Measurements from ENCODE around the gene C1QTNF8.
"Not testable (repeated sequence)": the region's sequence is repeated elsewhere in the genome, so short reads cannot be mapped to it uniquely, and the experiment has no call there.

Gene C1QTNF8

GRCh38 chr16:1095450-1096168 lies 435 bp downstream of the C1QTNF8 start:
- DNase-seq (ENCODE audit: extremely low read depth in 1 of 2, low read depth in 1 of 2): no peak

GRCh38 chr16:1094601-1095449 lies 1.2 kb downstream of the C1QTNF8 start:
- DNase-seq (ENCODE audit: extremely low read depth in 1 of 2, low read depth in 1 of 2): no peak

GRCh38 chr16:1094124-1094479 lies 1.9 kb downstream of the C1QTNF8 start:
- no peak for DNase-seq (ENCODE audit: extremely low read depth in 1 of 2, low read depth in 1 of 2)

GRCh38 chr16:1093284-1094123 lies 2.5 kb downstream of the C1QTNF8 start:
- DNase-seq (ENCODE audit: extremely low read depth in 1 of 2, low read depth in 1 of 2): no peak

- DNase-seq (ENCODE audit: extremely low read depth in 1 of 2, low read depth in 1 of 2): not testable (repeated sequence)
These were observed 3.3 kb downstream of the C1QTNF8 start for GRCh38 chr16:1092685-1093283.

- DNase-seq (ENCODE audit: extremely low read depth in 1 of 2, low read depth in 1 of 2): no peak
These were observed 4.0 kb downstream of the C1QTNF8 start for GRCh38 chr16:1091992-1092552.

- DNase-seq (ENCODE audit: extremely low read depth in 1 of 2, low read depth in 1 of 2): no peak
These were observed 5.1 kb downstream of the C1QTNF8 start for GRCh38 chr16:1090620-1091587.

GRCh38 chr16:1089822-1090619 lies 6.0 kb downstream of the C1QTNF8 start:
- DNase-seq (ENCODE audit: extremely low read depth in 1 of 2, low read depth in 1 of 2): no peak

- DNase-seq (ENCODE audit: extremely low read depth in 1 of 2, low read depth in 1 of 2): no peak
These were observed 6.6 kb downstream of the C1QTNF8 start for GRCh38 chr16:1089439-1089821.

- no peak for DNase-seq (ENCODE audit: extremely low read depth in 1 of 2, low read depth in 1 of 2)
These were observed 7.5 kb downstream of the C1QTNF8 start for GRCh38 chr16:1088295-1089170.

GRCh38 chr16:1086443-1086842 lies 9.6 kb downstream of the C1QTNF8 start:
- DNase-seq (ENCODE audit: extremely low read depth in 1 of 2, low read depth in 1 of 2): not testable (repeated sequence)

GRCh38 chr16:1084971-1085370 lies 11.1 kb downstream of the C1QTNF8 start:
- DNase-seq (ENCODE audit: extremely low read depth in 1 of 2, low read depth in 1 of 2): no peak

GRCh38 chr16:1082952-1083675 lies 12.9 kb downstream of the C1QTNF8 start:
- no peak for DNase-seq (ENCODE audit: extremely low read depth in 1 of 2, low read depth in 1 of 2)

GRCh38 chr16:1082266-1082951 lies 13.6 kb downstream of the C1QTNF8 start:
- DNase-seq (ENCODE audit: extremely low read depth in 1 of 2, low read depth in 1 of 2): no peak

GRCh38 chr16:1081734-1082265 lies 14.2 kb downstream of the C1QTNF8 start:
- DNase-seq (ENCODE audit: extremely low read depth in 1 of 2, low read depth in 1 of 2): no peak

Measured in activated CD8-positive, alpha-beta memory T cell treated with anti-CD3 and anti-CD28 coated beads for 1 hour (primary cell).